ENCODE measurements around the gene ST6GALNAC1. TPM values are rescaled to one million over a fixed set of nuclear protein-coding genes. Genes with fewer than 3 reads are reported as not detected.

Gene ST6GALNAC1
- polyA plus RNA-seq, 3 donors = not detected

GRCh38 chr17:76612977-76613851 is 30.3 kb downstream of the ST6GALNAC1 start:
- no peaks in the 10 kb centered on the region for H3K79me2 ChIP-seq (ENCODE audit: insufficient read depth, low read length)
- H3K9me3 Mint-ChIP-seq = peaks cover 2 to 11% (median 6%) of the 10 kb centered on the region in 7 donors
- peaks cover 0 to 5% (median 3%) of the 10 kb centered on the region in 3 donors for H3K27me3 Mint-ChIP-seq (ENCODE audit: low read depth in 3 of 3)
- peaks cover 0 to 6% of the 10 kb centered on the region in 2 donors for H3K9me3 ChIP-seq (replicated peaks in 1 of 2; ENCODE audit: control insufficient read depth in 1 of 2, insufficient read depth in 1 of 2, low read length in 2 of 2)
- H3K36me3 ChIP-seq (replicated peaks in 1 of 2; ENCODE audit: control insufficient read depth in 1 of 2, insufficient read depth in 2 of 2, low read length in 2 of 2) = no peaks in the 10 kb centered on the region
- no peak overlapping the region for H3K9ac ChIP-seq (ENCODE audit: insufficient read depth, low read length, poor library complexity, severe bottlenecking)
- DNase-seq = peak in 2 of 3 donors; percentile 20 to 27
- TF ChIP-seq, protein P1, sequence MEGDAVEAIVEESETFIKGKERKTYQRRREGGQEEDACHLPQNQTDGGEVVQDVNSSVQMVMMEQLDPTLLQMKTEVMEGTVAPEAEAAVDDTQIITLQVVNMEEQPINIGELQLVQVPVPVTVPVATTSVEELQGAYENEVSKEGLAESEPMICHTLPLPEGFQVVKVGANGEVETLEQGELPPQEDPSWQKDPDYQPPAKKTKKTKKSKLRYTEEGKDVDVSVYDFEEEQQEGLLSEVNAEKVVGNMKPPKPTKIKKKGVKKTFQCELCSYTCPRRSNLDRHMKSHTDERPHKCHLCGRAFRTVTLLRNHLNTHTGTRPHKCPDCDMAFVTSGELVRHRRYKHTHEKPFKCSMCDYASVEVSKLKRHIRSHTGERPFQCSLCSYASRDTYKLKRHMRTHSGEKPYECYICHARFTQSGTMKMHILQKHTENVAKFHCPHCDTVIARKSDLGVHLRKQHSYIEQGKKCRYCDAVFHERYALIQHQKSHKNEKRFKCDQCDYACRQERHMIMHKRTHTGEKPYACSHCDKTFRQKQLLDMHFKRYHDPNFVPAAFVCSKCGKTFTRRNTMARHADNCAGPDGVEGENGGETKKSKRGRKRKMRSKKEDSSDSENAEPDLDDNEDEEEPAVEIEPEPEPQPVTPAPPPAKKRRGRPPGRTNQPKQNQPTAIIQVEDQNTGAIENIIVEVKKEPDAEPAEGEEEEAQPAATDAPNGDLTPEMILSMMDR (IDR thresholded peaks at IDR 0.05) = no peak
- WGBS (ENCODE audit: insufficient coverage) = 75% methylated on average over 12 of the region's 17 CpGs
- no peaks in the 10 kb centered on the region for H4K20me1 ChIP-seq (ENCODE audit: insufficient read depth, low read length)
- intact Hi-C loops (cut with micrococcal nuclease) = loop anchor here in 1 of 2 donors (10.0 kb wide), 1 partner anchor 148 kb away; the partner anchor contains the start of gene AANAT
- H3K27me3 ChIP-seq (ENCODE audit: control insufficient read depth in 2 of 2, insufficient read depth in 2 of 2, low read length in 2 of 2) = no peaks in the 10 kb centered on the region
- H3K4me2 ChIP-seq (replicated peaks; ENCODE audit: extremely low read depth, low read length, poor library complexity, severe bottlenecking) = no peak overlapping the region
- no peak overlapping the region for H3K4me3 Mint-ChIP-seq
- no peak overlapping the region for H2AFZ ChIP-seq (ENCODE audit: insufficient read depth, low read depth, low read length, poor library complexity, severe bottlenecking)
- H3K4me1 ChIP-seq (ENCODE audit: control insufficient read depth in 1 of 2, insufficient read depth in 2 of 2, low read length in 2 of 2) = peaks cover 7 to 8% of the 10 kb centered on the region in 2 donors
- H3K4me1 Mint-ChIP-seq = peaks cover 3% of the 10 kb centered on the region
- H3K4me3 ChIP-seq (replicated peaks in 1 of 3; ENCODE audit: low read depth in 2 of 3, low read length in 3 of 3) = no peak overlapping the region
- H3K27ac ChIP-seq (ENCODE audit: low read depth in 1 of 2, low read length in 2 of 2) = no peak overlapping the region
- H3K27ac Mint-ChIP-seq = peak overlapping the region in 1 of 7 donors; percentile 20
- H3K36me3 Mint-ChIP-seq = peaks cover 0 to 4% of the 10 kb centered on the region in 2 donors

DNA sequence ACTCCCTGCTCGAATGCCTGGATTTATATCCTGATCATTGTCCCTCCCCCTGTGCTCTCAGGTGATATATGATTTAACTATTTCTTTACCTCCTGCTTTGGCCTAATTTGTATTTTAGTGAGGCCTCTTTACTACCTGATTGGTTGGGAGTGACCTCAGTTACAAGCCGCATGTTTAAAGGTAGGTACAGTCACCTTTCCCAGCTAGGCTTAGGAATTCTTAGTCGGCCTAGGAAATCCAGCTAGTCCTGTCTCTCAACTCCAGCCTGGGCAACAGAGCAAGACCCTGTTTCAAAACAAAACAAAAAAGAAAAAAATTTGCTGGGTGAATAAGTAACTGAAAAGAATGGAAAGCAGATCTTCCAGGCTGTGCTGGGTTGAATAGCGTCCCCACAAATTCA is 31.1 kb downstream of the ST6GALNAC1 start:
- Histone ChIP-seq H3K36me3 (replicated peaks in 1 of 2; ENCODE audit: control insufficient read depth in 1 of 2, insufficient read depth in 2 of 2, low read length in 2 of 2) (no peaks in the 10 kb centered on the region), H3K9ac (ENCODE audit: insufficient read depth, low read length, poor library complexity, severe bottlenecking) (no peak overlapping the region), H3K4me3 (replicated peaks in 1 of 3; ENCODE audit: low read depth in 2 of 3, low read length in 3 of 3) (no peak overlapping the region), H3K4me1 (ENCODE audit: control insufficient read depth in 1 of 2, insufficient read depth in 2 of 2, low read length in 2 of 2) (peaks cover 7 to 8% of the 10 kb centered on the region in 2 donors), H3K9me3 (replicated peaks in 1 of 2; ENCODE audit: control insufficient read depth in 1 of 2, insufficient read depth in 1 of 2, low read length in 2 of 2) (peaks cover 0 to 6% of the 10 kb centered on the region in 2 donors), H3K4me2 (replicated peaks; ENCODE audit: extremely low read depth, low read length, poor library complexity, severe bottlenecking) (no peak overlapping the region), H3K27me3 (ENCODE audit: control insufficient read depth in 2 of 2, insufficient read depth in 2 of 2, low read length in 2 of 2) (no peaks in the 10 kb centered on the region), H4K20me1 (ENCODE audit: insufficient read depth, low read length) (no peaks in the 10 kb centered on the region), H3K27ac (ENCODE audit: low read depth in 1 of 2, low read length in 2 of 2) (no peak overlapping the region), H3K79me2 (ENCODE audit: insufficient read depth, low read length) (no peaks in the 10 kb centered on the region), H2AFZ (ENCODE audit: insufficient read depth, low read depth, low read length, poor library complexity, severe bottlenecking) (no peak overlapping the region)
- peaks cover 0 to 5% (median 5%) of the 10 kb centered on the region in 3 donors for H3K27me3 Mint-ChIP-seq (ENCODE audit: low read depth in 3 of 3)
- intact Hi-C loops (cut with micrococcal nuclease) = loop anchor here in 1 of 2 donors (10.0 kb wide), 1 partner anchor 148 kb away; the partner anchor contains the start of gene AANAT
- WGBS (ENCODE audit: insufficient coverage) = 100% methylated on average over 2 of the region's 4 CpGs
- H3K27ac Mint-ChIP-seq = no peak overlapping the region
- peaks cover 3% of the 10 kb centered on the region for H3K4me1 Mint-ChIP-seq
- TF ChIP-seq, protein P1 (IDR thresholded peaks at IDR 0.05) = no peak
- H3K36me3 Mint-ChIP-seq = peaks cover 0 to 4% of the 10 kb centered on the region in 2 donors
- peaks cover 2 to 11% (median 6%) of the 10 kb centered on the region in 7 donors for H3K9me3 Mint-ChIP-seq
- no peak for DNase-seq
- H3K4me3 Mint-ChIP-seq = no peak overlapping the region
